Body of pancreas (tissue), 4 donors: ENCODE data around the gene PRDM15. TPM values are rescaled to one million over a fixed set of nuclear protein-coding genes. Genes with fewer than 3 reads are reported as not detected.

Source experiments
- ATAC-seq: fragments of 150-250 bp; one replicate; pipeline ENCODE4 v1.9.1; 2016
- DNase-seq, 4 donors: peaks; one replicate each; pipeline ENCODE4 v3.0.0-alpha.2; 2019
- H3K27ac ChIP-seq, 4 donors: fragments of 200-600 bp; sonication (generic); 1 replicate in 3 of 4; 2 replicates in 1 of 4; pipeline versions ENCODE4 v1.5.1 to v1.6.1; 2016 to 2019; ENCODE audit warnings: mild to moderate bottlenecking in 1 of 4, mixed read lengths in 1 of 4, moderate library complexity in 1 of 4
- H3K27me3 ChIP-seq, 2 donors: fragments of 200-600 bp; sonication (generic); one replicate each; pipeline ENCODE4 v1.6.0; 2016; ENCODE audit warnings: mild to moderate bottlenecking in 1 of 2
- H3K36me3 ChIP-seq, 2 donors: fragments of 200-600 bp; sonication (generic); replicated peaks in 1 of 2; 2 replicates each; pipeline ENCODE4 v1.5.1; 2016; ENCODE audit warnings: low read depth in 2 of 2; ENCODE audit not compliant: insufficient read depth in 1 of 2
- H3K4me1 ChIP-seq: fragments of 200-600 bp; sonication (generic); one replicate; pipeline ENCODE4 v1.6.0; 2016
- H3K4me3 ChIP-seq, 2 donors: fragments of 200-600 bp; sonication (generic); 1 replicate in 1 of 2; 2 replicates in 1 of 2; pipeline ENCODE4 v1.5.1; 2016 to 2019
- H3K9me3 ChIP-seq, 3 donors: fragments of 200-600 bp; sonication (generic); 1 replicate in 2 of 3; 2 replicates in 1 of 3; pipeline ENCODE4 v1.5.1; 2016
- POLR2A ChIP-seq, 3 donors: fragments of 450-650 bp; IDR thresholded peaks; one replicate each; pipeline ENCODE4 v1.6.1; 2016; ENCODE audit warnings: antibody characterized with exemption in 3 of 3, mild to moderate bottlenecking in 2 of 3
- WGBS, 2 donors: methylation state at CpG; one replicate each; pipeline ENCODE4 v1.1.5; 2017; 5-methylcytosine and 5-hydroxymethylcytosine counted together
- intact Hi-C: fragments of 100-400 bp; cut with DNase I; formaldehyde crosslinking; loops from one replicate; pipeline ENCODE4 v1.15.1; 2023
- total RNA-seq, 2 donors: library from RNA; depleted of rRNA; stranded (reverse); fragments of >200 nt; gene quantifications; one replicate each; pipeline ENCODE4 v1.1.0, GENCODE V29; 2016
- TF ChIP-seq, protein P1 (sequence below), 7 experiments: fragments of 450-650 bp in 4 of 7; fragments of 200-600 bp in 3 of 7; sonication (generic) in 3 of 7; IDR thresholded peaks; one replicate each; pipeline ENCODE4 v1.5.1; 2016 to 2019; ENCODE audit warnings: antibody characterized with exemption in 7 of 7

PRDM15 gene
- total RNA-seq, 2 donors from 2014 or later: 3.1 to 6.9 TPM

DNA sequence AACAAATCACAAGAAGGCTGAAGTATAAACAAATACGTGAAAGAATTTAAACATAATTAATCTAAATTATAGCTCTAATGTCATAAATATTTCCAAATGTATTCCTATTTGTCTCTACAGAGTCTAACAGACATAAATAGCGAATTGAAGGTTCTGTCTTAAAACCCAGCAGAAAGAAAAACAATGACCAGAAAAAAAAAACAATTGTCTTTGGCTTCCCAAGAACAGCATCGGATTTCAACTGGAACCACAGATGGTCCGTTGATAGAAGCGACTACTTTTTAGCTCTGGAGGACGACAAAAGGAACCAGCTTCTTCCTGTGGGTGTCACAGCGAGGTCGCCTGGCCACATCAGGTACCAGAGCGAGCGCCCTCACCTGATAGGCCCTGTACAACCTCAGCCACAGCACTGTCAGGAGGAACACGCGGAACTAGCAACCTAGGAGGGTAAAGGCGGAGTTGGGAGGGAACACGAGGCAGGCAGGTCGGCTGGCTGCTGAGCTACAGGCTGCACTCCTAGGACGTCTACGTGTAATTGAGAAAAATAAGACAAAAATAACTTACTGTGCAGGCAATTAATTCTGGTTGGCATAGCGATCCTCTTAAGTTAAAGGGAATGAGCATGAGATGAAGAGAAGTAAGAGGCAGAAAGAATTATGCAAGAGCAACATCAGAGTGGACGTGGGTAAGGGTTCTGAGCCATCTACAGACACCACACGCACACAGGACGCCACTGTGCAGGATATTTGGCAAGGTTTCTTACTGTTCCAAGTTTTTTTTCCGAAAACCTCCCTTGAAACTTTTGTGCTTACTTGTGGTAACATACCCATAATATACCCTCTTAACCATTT is 16.7 kb upstream of the PRDM15 start:
- intact Hi-C loops: loop anchor here (10.0 kb wide), 1 partner anchor 59 kb away; the partner anchor contains the start of gene C2CD2
- 72 to 78% methylated on average over 22 of the region's 22 CpGs for WGBS, 2 donors
- H3K4me3 ChIP-seq: no peak overlapping the region
- ATAC-seq (no peak), DNase-seq (no peak)
- H3K36me3 ChIP-seq: no peaks in the 10 kb centered on the region
- H3K9me3 ChIP-seq: no peaks in the 10 kb centered on the region
- TF ChIP-seq POLR2A (IDR thresholded peaks at IDR 0.05): no peak
- TF ChIP-seq, protein P1, sequence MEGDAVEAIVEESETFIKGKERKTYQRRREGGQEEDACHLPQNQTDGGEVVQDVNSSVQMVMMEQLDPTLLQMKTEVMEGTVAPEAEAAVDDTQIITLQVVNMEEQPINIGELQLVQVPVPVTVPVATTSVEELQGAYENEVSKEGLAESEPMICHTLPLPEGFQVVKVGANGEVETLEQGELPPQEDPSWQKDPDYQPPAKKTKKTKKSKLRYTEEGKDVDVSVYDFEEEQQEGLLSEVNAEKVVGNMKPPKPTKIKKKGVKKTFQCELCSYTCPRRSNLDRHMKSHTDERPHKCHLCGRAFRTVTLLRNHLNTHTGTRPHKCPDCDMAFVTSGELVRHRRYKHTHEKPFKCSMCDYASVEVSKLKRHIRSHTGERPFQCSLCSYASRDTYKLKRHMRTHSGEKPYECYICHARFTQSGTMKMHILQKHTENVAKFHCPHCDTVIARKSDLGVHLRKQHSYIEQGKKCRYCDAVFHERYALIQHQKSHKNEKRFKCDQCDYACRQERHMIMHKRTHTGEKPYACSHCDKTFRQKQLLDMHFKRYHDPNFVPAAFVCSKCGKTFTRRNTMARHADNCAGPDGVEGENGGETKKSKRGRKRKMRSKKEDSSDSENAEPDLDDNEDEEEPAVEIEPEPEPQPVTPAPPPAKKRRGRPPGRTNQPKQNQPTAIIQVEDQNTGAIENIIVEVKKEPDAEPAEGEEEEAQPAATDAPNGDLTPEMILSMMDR (IDR thresholded peaks at IDR 0.05): no peak
- peaks cover 6% of the 10 kb centered on the region for H3K4me1 ChIP-seq
- H3K27ac ChIP-seq: no peak overlapping the region
- H3K27me3 ChIP-seq: no peaks in the 10 kb centered on the region

DNA sequence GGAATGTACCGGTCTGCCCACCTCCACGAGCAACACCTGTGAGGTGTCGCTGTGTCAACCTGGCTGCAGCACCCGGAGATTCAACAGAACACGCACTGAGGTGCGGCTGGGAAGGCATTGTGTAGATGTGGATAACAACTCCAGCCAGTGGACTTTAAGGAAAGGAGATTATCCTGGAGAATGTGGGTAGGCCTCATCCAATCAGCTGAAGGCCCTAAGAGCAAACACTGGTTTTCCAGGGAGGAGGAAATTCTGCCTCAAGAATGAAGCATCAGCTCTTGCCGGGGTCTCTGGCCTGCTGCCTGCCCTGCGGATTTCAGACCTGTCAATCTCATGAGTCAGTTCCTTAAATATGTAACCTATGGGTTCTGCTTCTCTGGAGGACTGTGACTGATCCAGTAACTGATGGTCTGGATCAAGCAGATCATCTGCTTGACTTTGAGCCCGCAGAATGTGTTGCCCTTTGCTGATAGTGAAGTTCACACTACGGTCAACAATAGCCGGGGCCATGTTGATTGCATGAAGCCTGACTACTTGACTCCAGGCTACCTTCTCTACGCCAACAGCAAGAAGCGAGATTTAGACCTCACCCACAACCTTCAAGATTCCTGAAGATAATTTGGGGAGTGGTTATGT is 15.9 kb upstream of the PRDM15 start:
- H3K27ac ChIP-seq: no peak overlapping the region
- no peaks in the 10 kb centered on the region for H3K36me3 ChIP-seq
- intact Hi-C loops: loop anchor here (10.0 kb wide), 1 partner anchor 60 kb away; the partner anchor contains the start of gene C2CD2
- TF ChIP-seq, protein P1 (IDR thresholded peaks at IDR 0.05): no peak
- no peak for TF ChIP-seq POLR2A (IDR thresholded peaks at IDR 0.05)
- no peak for ATAC-seq
- 71 to 76% methylated on average over 13 of the region's 13 CpGs for WGBS, 2 donors
- no peaks in the 10 kb centered on the region for H3K27me3 ChIP-seq
- DNase-seq: no peak
- H3K4me3 ChIP-seq: no peak overlapping the region
- H3K9me3 ChIP-seq: no peaks in the 10 kb centered on the region
- no peaks in the 10 kb centered on the region for H3K4me1 ChIP-seq

DNA sequence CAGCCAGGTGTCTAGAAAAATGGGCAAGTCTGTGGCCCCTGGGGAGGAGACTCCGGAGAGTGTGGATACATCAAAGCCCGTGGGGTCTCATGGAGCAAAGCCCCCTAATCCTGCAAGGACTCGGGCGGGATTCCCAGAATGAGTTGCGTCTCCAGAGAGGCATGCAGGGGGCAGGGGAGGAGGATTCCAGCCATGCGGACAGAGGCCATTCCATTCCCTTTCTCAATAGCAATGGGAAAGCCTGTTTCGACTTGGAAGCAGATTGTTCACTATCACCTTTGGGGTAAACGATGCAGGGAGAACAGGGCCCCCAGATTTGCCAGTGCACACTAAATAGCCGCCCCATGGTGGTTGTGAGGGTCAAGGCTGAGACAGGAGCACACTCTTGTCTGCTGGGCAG is 15.4 kb upstream of the PRDM15 start:
- Histone ChIP-seq H3K9me3 (no peaks in the 10 kb centered on the region), H3K27ac (no peak overlapping the region), H3K4me3 (no peak overlapping the region), H3K4me1 (no peaks in the 10 kb centered on the region), H3K36me3 (no peaks in the 10 kb centered on the region), H3K27me3 (no peaks in the 10 kb centered on the region)
- no peak for TF ChIP-seq POLR2A (IDR thresholded peaks at IDR 0.05)
- TF ChIP-seq, protein P1 (IDR thresholded peaks at IDR 0.05): no peak
- ATAC-seq: no peak
- intact Hi-C loops: loop anchor here (10.0 kb wide), 1 partner anchor 60 kb away; the partner anchor contains the start of gene C2CD2
- no peak for DNase-seq
- 86 to 93% methylated on average over 8 to 9 of the region's 9 CpGs for WGBS, 2 donors

- H3K9me3 ChIP-seq: no peaks in the 10 kb centered on the region
- DNase-seq: no peak
- TF ChIP-seq, protein P1 (IDR thresholded peaks at IDR 0.05): no peak
- no peak for TF ChIP-seq POLR2A (IDR thresholded peaks at IDR 0.05)
- no peaks in the 10 kb centered on the region for H3K27me3 ChIP-seq
- WGBS, 2 donors: 88 to 94% methylated on average over 10 to 16 of the region's 16 CpGs
- no peak overlapping the region for H3K27ac ChIP-seq
- no peaks in the 10 kb centered on the region for H3K4me1 ChIP-seq
- intact Hi-C loops: loop anchor here (10.0 kb wide), 1 partner anchor 62 kb away; the partner anchor contains the start of gene C2CD2
- ATAC-seq: no peak
- peaks cover 0 to under 1% of the 10 kb centered on the region in 2 donors for H3K36me3 ChIP-seq
- H3K4me3 ChIP-seq: no peak overlapping the region
Observed at GRCh38 chr21:41892726-41893125, 13.6 kb upstream of the PRDM15 start.
